ENCODE measurements around the gene GRIA2.
"Not testable (repeated sequence)": the region's sequence is repeated elsewhere in the genome, so short reads cannot be mapped to it uniquely, and the experiment has no call there.

GRIA2 gene

DNA sequence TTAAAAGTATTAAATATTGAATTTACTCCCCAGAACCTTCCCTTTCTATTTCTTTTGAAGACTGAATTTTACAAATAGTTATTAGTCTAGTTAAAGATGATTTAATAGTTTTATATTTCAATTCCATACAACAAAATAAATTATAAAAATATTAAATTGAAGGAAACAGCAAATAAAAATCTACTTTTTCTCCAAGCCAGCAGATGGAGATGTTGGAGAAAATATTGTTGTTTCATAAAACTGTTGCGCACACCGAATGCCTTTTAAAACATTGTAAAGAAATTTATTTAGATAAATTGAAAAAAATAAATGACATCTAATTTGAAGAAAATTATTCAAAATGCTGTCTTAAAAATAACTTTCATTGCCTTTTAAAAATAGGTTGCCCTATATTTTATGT is 5.5 kb downstream of the GRIA2 start:
- Mint-ChIP-seq H3K27me3 (ENCODE audit: low read depth) (peaks cover 19% of the 10 kb centered on the region), H3K9me3 (no peaks in the 10 kb centered on the region), H3K4me1 (ENCODE audit: low read depth) (no peaks in the 10 kb centered on the region), H3K4me3 (no peak overlapping the region), H3K27ac (no peak overlapping the region), H3K36me3 (ENCODE audit: low read depth) (no peaks in the 10 kb centered on the region)

DNA sequence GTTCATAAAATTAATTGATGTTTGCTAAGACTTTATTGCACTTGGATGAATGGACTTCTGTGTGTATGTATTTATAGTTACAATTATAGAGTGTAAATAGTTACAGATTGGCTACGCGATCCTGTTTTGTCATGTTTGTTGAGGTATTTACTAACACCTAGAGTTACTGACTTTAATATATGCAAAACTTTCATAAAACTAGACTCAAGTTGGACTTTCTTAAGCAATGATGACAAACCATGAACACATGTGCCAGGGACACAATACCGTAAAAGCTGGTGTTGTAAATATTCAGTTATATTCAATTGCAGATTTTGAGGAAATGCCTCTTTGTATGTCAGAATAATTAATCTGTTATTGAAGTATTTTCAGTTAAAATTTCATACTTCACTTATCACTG is 6.1 kb downstream of the GRIA2 start:
- H3K9me3 Mint-ChIP-seq = no peaks in the 10 kb centered on the region
- no peaks in the 10 kb centered on the region for H3K4me1 Mint-ChIP-seq (ENCODE audit: low read depth)
- no peak overlapping the region for H3K4me3 Mint-ChIP-seq
- H3K27ac Mint-ChIP-seq = no peak overlapping the region
- H3K27me3 Mint-ChIP-seq (ENCODE audit: low read depth) = peaks cover 14% of the 10 kb centered on the region
- no peaks in the 10 kb centered on the region for H3K36me3 Mint-ChIP-seq (ENCODE audit: low read depth)

DNA sequence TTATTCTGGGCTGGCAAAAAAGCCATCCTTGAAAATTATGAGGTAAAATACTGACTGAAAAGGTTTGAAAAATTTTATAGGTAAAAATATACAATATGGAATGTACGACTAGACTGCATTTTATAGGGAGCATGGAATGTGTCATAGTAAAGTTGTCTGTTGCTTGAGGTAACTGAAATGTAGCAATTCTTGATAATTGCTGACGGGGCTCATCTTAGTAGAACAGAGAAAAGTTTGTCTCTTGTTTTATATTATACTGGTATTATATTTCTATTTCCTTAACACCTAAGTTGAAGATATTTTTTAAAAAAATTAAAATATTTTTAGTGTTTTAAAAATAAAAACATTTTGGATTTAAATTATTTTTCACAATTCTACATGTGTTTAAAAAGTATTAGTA is 11.0 kb downstream of the GRIA2 start:
- Mint-ChIP-seq H3K4me3 (no peak overlapping the region), H3K36me3 (ENCODE audit: low read depth) (no peaks in the 10 kb centered on the region), H3K9me3 (no peaks in the 10 kb centered on the region), H3K27ac (no peak overlapping the region), H3K27me3 (ENCODE audit: low read depth) (no peaks in the 10 kb centered on the region), H3K4me1 (ENCODE audit: low read depth) (no peaks in the 10 kb centered on the region)

DNA sequence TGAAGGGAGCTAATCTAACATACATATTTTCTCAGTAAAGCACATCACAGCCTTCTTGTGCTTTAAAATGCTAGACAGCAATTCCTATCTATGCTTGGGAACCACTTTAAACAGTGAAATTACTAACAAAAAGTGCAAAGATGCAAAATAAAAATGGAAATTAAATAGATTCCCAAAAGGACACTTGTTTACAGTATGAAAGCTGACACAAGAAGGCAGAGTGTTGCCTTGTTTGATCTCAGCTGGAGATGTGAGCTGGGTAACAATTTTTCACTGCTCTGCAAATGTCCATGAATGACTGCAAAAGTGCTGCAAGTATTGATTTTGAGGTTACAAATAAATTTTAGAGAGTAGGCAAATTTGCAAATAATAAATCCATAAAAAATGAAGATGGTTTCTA is 22.3 kb downstream of the GRIA2 start:
- no peaks in the 10 kb centered on the region for H3K36me3 Mint-ChIP-seq (ENCODE audit: low read depth)
- H3K9me3 Mint-ChIP-seq = no peaks in the 10 kb centered on the region
- H3K4me1 Mint-ChIP-seq (ENCODE audit: low read depth) = no peaks in the 10 kb centered on the region
- no peak overlapping the region for H3K4me3 Mint-ChIP-seq
- no peaks in the 10 kb centered on the region for H3K27me3 Mint-ChIP-seq (ENCODE audit: low read depth)
- no peak overlapping the region for H3K27ac Mint-ChIP-seq

DNA sequence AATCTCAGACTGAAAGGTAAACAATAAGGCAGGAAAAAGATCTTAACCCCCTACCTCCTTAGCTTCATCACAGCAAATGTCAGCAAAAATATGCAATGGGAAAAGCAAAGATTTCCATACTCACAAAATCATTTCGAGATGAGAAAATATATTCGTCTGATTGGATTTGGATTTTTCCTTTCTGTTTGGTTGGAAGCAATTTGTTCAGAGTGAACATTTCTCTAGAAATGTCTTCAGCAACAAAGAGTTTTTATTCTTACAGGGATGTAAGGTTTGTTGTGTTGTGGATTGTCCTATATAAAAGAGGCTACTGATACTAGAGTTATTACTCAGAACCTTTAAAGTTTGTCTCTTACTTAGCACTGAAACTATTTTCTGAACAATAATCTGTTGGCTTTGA is 23.8 kb downstream of the GRIA2 start:
- no peaks in the 10 kb centered on the region for H3K9me3 Mint-ChIP-seq
- H3K27me3 Mint-ChIP-seq (ENCODE audit: low read depth) = no peaks in the 10 kb centered on the region
- no peak overlapping the region for H3K4me3 Mint-ChIP-seq
- H3K4me1 Mint-ChIP-seq (ENCODE audit: low read depth) = no peaks in the 10 kb centered on the region
- H3K36me3 Mint-ChIP-seq (ENCODE audit: low read depth) = no peaks in the 10 kb centered on the region
- no peak overlapping the region for H3K27ac Mint-ChIP-seq

DNA sequence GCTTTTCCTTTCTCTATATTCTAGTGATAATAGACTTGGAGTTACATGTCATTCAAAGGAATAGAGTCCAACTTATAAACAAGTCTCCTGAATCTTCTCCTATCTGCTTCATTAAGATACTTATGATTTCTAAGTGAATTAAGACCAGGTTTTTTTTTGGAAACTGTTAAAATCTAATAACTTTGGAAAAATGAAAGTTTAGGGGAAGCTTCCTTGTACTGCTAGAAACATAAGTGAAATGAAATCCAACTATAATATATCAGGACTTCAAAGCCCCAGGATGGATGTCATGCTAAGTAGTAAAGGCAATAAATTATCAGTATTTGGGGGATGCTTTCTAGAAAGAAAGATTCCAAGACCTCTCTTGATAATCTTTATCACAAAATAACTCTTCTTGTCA is 24.8 kb downstream of the GRIA2 start:
- H3K27me3 Mint-ChIP-seq (ENCODE audit: low read depth) = no peaks in the 10 kb centered on the region
- no peaks in the 10 kb centered on the region for H3K4me1 Mint-ChIP-seq (ENCODE audit: low read depth)
- no peak overlapping the region for H3K27ac Mint-ChIP-seq
- no peaks in the 10 kb centered on the region for H3K36me3 Mint-ChIP-seq (ENCODE audit: low read depth)
- no peaks in the 10 kb centered on the region for H3K9me3 Mint-ChIP-seq
- H3K4me3 Mint-ChIP-seq = no peak overlapping the region

DNA sequence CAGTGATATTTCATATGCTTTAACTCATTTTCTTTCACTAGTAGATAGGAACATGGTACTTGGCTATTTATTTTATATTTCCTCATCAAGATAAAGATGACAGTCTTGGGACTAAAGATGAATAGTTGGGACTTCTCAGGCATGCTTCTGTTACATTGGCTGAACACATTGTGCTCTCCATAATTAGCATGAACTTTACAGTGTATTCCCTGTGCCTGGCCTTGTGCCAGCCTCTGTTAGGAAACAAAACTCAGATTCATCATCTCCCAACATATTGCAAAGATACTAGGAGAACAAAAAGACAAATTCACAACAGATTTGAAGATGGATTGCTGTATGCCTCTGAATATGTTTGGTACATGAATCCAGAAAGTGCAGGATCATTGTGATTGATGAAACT is 26.4 kb downstream of the GRIA2 start:
- H3K4me1 Mint-ChIP-seq (ENCODE audit: low read depth) = no peaks in the 10 kb centered on the region
- H3K36me3 Mint-ChIP-seq (ENCODE audit: low read depth) = no peaks in the 10 kb centered on the region
- H3K27me3 Mint-ChIP-seq (ENCODE audit: low read depth) = no peaks in the 10 kb centered on the region
- H3K9me3 Mint-ChIP-seq = no peaks in the 10 kb centered on the region
- no peak overlapping the region for H3K27ac Mint-ChIP-seq
- H3K4me3 Mint-ChIP-seq = no peak overlapping the region

DNA sequence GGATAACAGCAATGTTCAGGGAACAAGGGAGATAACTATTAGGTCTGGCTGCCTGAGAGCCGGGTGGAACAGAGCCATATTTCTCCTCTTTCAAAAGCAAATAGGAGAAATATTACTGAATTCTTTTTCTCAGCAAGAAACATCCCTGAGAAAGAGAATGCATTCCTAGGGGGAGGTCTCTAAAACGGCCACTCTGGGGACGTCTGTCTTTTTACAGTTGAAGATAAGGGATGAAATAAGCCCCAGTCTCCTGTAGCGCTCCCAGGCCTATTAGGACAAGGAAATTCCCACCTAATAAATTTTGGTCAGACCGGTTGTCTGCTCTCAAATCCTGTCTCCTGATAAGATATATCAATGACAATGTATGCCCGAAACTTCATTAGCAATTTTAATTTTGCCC is 37.6 kb downstream of the GRIA2 start:
- not testable (repeated sequence) for H3K27me3 Mint-ChIP-seq (ENCODE audit: low read depth); H3K4me3 Mint-ChIP-seq; H3K27ac Mint-ChIP-seq; H3K36me3 Mint-ChIP-seq (ENCODE audit: low read depth); H3K9me3 Mint-ChIP-seq; H3K4me1 Mint-ChIP-seq (ENCODE audit: low read depth)

DNA sequence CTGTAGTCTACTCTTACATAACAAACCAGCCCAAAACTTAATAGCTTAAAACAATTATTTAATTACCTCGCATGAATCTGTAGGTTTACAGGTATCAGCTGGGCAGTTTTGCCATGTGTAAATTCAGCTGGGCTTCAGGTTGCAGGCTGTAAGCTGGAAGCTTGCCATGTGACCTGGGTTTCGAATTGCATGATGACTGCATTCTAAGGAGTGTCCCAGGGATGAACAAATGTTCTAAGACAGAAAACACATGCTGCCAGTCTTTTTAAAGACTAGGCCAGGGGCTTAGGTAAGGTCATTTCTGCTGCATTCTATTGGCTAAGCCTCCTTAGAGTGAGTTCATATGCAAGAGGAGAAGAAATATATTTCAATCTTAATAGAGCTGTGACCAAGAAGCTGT is 44.8 kb downstream of the GRIA2 start:
- H3K36me3 Mint-ChIP-seq (ENCODE audit: low read depth) = no peaks in the 10 kb centered on the region
- H3K27ac Mint-ChIP-seq = no peak overlapping the region
- H3K9me3 Mint-ChIP-seq = no peaks in the 10 kb centered on the region
- no peaks in the 10 kb centered on the region for H3K4me1 Mint-ChIP-seq (ENCODE audit: low read depth)
- H3K27me3 Mint-ChIP-seq (ENCODE audit: low read depth) = no peaks in the 10 kb centered on the region
- H3K4me3 Mint-ChIP-seq = no peak overlapping the region

DNA sequence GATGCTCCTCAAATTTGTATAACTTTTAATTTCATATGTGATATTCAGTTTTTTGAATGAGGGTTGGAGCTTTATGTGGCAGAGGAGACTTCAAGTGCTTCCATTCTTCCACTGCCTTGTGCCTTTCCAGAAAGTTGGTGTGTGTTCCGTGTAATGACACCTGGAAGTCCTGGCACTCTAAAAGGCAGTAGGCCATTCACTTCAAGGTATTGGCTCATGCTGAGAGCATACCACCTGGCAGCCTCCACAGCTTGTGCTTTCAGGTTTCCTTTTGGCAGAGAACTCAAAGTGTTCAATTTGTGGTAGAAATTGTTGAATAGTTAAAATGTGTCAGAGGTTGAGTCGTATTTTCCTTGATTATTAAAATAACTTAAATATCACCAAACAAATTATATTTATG is 49.6 kb downstream of the GRIA2 start:
- Mint-ChIP-seq H3K9me3 (no peaks in the 10 kb centered on the region), H3K27me3 (ENCODE audit: low read depth) (no peaks in the 10 kb centered on the region), H3K27ac (no peak overlapping the region), H3K36me3 (ENCODE audit: low read depth) (no peaks in the 10 kb centered on the region), H3K4me3 (no peak overlapping the region), H3K4me1 (ENCODE audit: low read depth) (no peaks in the 10 kb centered on the region)

DNA sequence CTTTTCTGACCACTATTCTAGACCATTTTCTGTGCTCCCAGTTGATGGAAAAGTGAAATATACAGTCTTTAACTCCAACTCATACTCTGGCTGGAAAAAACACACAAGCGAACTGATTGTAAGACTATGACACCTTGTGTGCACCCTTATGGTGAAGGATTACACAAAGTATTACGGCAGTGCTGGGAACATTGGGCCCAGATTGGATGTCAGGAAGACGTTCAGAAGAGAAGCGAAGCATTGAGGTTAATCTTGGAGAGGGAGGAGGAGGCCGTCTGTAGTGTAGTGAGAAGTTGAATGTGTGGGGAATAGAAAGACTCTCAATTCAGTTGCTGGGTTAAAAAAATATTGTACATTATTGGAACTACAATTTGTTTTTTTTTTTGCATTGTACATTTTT is 50.0 kb downstream of the GRIA2 start:
- H3K4me3 Mint-ChIP-seq = no peak overlapping the region
- no peaks in the 10 kb centered on the region for H3K9me3 Mint-ChIP-seq
- H3K36me3 Mint-ChIP-seq (ENCODE audit: low read depth) = no peaks in the 10 kb centered on the region
- H3K27ac Mint-ChIP-seq = no peak overlapping the region
- no peaks in the 10 kb centered on the region for H3K4me1 Mint-ChIP-seq (ENCODE audit: low read depth)
- H3K27me3 Mint-ChIP-seq (ENCODE audit: low read depth) = no peaks in the 10 kb centered on the region

DNA sequence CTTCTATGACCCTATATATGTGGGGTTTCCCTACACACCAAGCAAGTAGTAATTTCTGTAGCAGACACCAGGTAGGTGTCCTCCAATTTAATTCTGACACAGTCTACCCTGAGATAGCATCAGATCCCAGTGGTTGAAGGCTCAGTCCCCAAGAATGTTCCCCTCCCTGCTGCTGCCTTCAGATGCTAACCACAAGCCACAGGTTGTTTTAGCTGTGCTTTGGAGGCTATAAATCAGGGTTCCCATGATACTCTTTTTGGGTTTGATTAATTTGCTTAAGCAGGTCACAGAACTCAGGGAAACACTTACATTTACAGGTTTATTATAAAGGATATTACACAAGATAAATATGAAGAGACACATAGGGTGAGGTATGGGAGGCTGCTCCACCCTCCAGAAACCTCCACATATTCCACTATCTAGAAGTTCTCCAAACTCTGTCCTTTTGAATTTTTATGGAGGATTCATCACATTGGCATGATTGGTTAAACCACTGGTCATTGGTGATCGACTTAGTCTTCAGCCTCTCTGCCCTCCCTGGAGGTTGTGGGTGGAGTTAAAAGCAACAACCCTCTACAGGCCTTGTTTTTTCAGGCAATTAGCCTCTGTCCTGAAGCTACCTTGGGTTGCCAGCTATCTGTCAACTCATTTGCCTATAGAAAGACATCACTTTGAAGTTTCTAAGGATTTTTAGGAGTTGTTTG is 50.8 kb downstream of the GRIA2 start:
- Mint-ChIP-seq H3K4me3 (no peak overlapping the region), H3K9me3 (no peaks in the 10 kb centered on the region)

DNA sequence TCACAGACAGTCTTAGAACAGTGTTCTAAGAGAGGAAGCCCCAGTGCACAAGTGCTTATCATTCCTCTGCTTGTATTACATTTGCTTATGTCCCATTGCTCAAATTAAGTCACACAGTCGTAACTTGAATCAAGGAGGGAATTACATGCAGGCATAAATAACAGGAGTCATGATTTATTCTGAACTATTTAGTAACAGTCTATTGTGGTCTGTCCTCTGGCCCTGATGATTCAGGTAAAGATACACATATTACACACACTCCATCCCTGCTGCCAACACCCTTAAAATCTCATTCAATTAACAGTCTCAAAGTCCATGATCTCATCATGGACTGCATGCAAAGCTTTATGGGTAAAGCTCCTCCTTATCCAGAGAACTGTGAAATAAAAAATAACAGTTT is 60.1 kb downstream of the GRIA2 start:
- H3K4me1 Mint-ChIP-seq (ENCODE audit: low read depth) = no peaks in the 10 kb centered on the region
- H3K36me3 Mint-ChIP-seq (ENCODE audit: low read depth) = no peaks in the 10 kb centered on the region
- H3K27me3 Mint-ChIP-seq (ENCODE audit: low read depth) = no peaks in the 10 kb centered on the region
- H3K9me3 Mint-ChIP-seq = no peaks in the 10 kb centered on the region
- H3K27ac Mint-ChIP-seq = no peak overlapping the region
- H3K4me3 Mint-ChIP-seq = no peak overlapping the region

More for the DNA sequence above, 50.8 kb downstream of the GRIA2 start:
- no peak overlapping the region for H3K27ac Mint-ChIP-seq
- no peaks in the 10 kb centered on the region for H3K36me3 Mint-ChIP-seq (ENCODE audit: low read depth)
- no peaks in the 10 kb centered on the region for H3K27me3 Mint-ChIP-seq (ENCODE audit: low read depth)
- H3K4me1 Mint-ChIP-seq (ENCODE audit: low read depth) = no peaks in the 10 kb centered on the region

DNA sequence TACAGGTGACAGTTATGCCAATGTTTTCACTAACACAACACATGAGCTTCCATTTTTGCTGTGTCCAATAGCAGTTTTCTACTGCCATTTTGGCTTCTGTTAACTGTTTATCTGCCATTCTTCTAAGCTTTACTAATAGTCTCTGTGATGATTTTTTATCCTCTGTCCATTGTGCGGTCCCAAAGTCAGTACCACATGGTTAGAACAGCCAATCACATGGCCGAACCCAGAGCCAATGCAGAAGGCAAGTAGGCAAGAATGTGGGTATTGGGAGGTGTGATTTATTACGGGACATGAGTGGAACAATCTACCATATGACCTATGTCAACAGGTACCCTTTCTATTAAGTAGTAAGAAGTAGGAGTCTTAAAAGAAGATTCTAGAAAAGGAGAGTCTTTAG is 61.5 kb downstream of the GRIA2 start:
- no peaks in the 10 kb centered on the region for H3K36me3 Mint-ChIP-seq (ENCODE audit: low read depth)
- no peaks in the 10 kb centered on the region for H3K27me3 Mint-ChIP-seq (ENCODE audit: low read depth)
- H3K4me1 Mint-ChIP-seq (ENCODE audit: low read depth) = no peaks in the 10 kb centered on the region
- no peaks in the 10 kb centered on the region for H3K9me3 Mint-ChIP-seq
- no peak overlapping the region for H3K4me3 Mint-ChIP-seq
- H3K27ac Mint-ChIP-seq = no peak overlapping the region

DNA sequence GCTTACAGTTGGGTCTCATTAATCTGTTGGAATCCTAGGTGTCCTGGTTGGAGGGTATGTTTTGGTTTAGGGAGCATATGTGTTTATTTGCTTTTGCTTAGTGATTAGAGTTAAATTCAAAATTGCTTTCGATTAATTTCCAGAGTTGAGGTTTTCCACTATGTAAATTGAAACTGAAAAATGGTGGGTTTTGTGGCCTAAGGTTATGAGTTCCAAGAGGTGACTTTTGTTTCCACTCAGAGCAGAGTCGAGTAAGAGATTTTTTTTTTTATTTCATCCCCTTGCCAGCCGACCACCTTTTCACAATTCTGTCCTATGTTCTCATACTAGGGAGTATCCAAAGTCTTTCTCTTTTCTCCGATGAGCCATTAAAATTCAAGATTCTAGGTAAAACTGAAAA is 66.9 kb downstream of the GRIA2 start:
- Mint-ChIP-seq H3K27me3 (ENCODE audit: low read depth) (no peaks in the 10 kb centered on the region), H3K9me3 (no peaks in the 10 kb centered on the region), H3K4me3 (no peak overlapping the region), H3K27ac (no peak overlapping the region), H3K4me1 (ENCODE audit: low read depth) (no peaks in the 10 kb centered on the region), H3K36me3 (ENCODE audit: low read depth) (no peaks in the 10 kb centered on the region)

DNA sequence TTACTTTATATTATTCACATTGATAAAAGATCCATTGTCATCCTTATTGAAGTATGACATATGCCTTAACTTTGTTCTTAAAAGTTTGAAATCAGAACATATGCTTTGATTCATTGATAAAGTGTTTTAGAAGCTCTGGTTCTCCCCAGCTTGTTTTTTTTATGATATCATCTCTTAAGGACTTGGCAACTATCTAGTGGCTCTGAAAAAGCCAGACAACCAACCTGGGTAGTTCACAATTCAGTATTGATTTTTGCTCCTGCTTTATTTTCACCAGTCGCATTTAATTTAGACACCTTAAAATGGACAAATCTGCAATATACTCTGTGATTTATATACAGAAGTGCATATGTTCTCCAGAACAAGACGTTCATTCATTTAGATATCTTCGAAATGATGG is 70.1 kb downstream of the GRIA2 start:
- H3K9me3 Mint-ChIP-seq = no peaks in the 10 kb centered on the region

More for the DNA sequence above, 70.1 kb downstream of the GRIA2 start:
- Mint-ChIP-seq H3K27me3 (ENCODE audit: low read depth) (no peaks in the 10 kb centered on the region), H3K36me3 (ENCODE audit: low read depth) (no peaks in the 10 kb centered on the region), H3K27ac (no peak overlapping the region), H3K4me3 (no peak overlapping the region), H3K4me1 (ENCODE audit: low read depth) (no peaks in the 10 kb centered on the region)
